Left ventricle myocardium superior (tissue), 1 donor: ENCODE measurements around the gene DOP1A. TPM values are rescaled to one million over a fixed set of nuclear protein-coding genes. Genes with fewer than 3 reads are reported as not detected.

Experiments used
- ATAC-seq: fragments of 200-7000 bp; cut with Tn5 transposase; one replicate; pipeline ENCODE4 v1.9.1; 2020; ENCODE audit warnings: mild to moderate bottlenecking, moderate library complexity
- DNase-seq: peaks from one replicate; pipeline ENCODE4 v3.0.0-alpha.2; 2020
- intact Hi-C: fragments of 100-400 bp; cut with micrococcal nuclease; formaldehyde crosslinking; loops from one replicate; pipeline ENCODE4 v1.11.0; 2022
- total RNA-seq: library from RNA; stranded (reverse); fragmentation: NEBNext Ultra II Directional; extraction: Animal tissue kit (Norgen Biotek cat#: 25700); gene quantifications from one replicate; pipeline ENCODE4 v1.2.1, GENCODE V29; 2021
- donor health status: DM: no; HTN: yes; CAD: no; lungs with severe emphysema.

DOP1A gene
- total RNA-seq, 1 donor from 2014 or later = 17.7 TPM

DNA sequence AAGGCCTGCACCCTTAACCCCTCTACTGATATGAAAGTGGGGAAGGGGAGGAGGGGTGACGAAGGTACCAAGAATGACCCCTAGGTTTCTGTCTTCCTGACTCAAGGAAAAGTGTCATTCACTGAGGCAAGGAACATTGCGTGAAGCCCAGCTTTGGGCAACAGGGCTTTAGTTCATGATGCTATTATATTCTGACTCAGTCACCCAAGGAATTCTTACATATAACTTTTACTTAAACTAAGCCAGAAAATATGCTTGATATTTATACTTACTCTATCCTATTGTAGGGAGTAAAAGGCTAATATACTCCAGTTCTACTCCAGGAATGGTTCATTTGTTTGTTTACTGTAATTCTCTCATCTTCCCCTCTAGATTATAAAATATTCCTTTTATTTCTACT, 60.5 kb downstream of the DOP1A start:
- DNase-seq = no peak
- intact Hi-C loops = no loop called here

GRCh38 chr6:83132121-83132520, 64.7 kb downstream of the DOP1A start:
- no peak for ATAC-seq
- no peak for DNase-seq
- intact Hi-C loops = no loop called here

More for the DNA sequence above, 60.5 kb downstream of the DOP1A start:
- ATAC-seq = no peak

DNA sequence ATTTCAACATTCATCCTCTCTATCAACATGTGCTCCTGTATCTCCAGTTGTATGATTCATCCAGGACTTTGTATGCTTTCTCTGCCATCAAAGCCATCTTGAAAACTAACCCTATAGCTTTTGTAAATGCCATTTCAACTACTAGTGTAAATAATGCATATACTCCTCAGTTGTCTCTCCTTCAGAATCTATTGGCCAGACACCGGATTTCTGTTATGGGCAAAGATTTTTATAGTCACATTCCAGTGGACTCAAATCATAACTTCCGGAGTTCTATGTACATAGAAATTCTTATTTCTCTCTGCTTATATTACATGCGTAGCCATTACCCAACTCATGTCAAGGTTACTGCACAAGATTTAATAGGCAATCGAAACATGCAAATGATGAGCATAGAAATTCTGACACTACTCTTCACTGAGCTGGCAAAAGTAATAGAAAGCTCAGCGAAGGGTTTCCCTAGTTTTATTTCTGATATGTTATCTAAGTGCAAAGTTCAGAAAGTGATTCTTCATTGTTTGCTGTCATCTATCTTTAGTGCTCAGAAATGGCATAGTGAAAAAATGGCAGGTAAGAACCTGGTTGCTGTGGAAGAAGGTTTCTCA, 70.7 kb downstream of the DOP1A start:
- ATAC-seq = no peak
- no peak for DNase-seq
- intact Hi-C loops = no loop called here

- DNase-seq = no peak
- ATAC-seq = no peak
- intact Hi-C loops = no loop called here
Observed at GRCh38 chr6:83138758-83139157, 71.3 kb downstream of the DOP1A start.

DNA sequence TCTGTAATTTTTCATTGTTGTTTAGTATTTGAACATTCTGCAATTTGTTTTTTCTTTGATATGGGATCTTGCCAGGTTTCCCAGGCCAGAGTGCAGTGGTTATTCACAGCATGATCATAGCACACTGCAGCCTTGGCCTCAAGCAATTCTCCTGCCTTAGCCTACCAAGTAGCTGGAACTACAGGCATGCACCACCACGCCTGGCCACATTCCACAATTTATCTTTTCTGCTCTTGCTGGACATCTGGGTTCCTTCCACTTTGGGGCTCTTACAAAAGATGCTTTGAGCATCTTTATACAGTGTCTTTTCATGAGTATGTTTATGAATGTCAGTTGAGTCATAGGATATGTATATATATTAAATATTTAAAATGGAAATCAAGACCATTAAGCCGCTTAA, 83.6 kb downstream of the DOP1A start:
- intact Hi-C loops = no loop called here
- no peak for DNase-seq

GRCh38 chr6:83152913-83153312, 85.4 kb downstream of the DOP1A start:
- no peak for ATAC-seq

More for the DNA sequence above, 83.6 kb downstream of the DOP1A start:
- no peak for ATAC-seq

DNA sequence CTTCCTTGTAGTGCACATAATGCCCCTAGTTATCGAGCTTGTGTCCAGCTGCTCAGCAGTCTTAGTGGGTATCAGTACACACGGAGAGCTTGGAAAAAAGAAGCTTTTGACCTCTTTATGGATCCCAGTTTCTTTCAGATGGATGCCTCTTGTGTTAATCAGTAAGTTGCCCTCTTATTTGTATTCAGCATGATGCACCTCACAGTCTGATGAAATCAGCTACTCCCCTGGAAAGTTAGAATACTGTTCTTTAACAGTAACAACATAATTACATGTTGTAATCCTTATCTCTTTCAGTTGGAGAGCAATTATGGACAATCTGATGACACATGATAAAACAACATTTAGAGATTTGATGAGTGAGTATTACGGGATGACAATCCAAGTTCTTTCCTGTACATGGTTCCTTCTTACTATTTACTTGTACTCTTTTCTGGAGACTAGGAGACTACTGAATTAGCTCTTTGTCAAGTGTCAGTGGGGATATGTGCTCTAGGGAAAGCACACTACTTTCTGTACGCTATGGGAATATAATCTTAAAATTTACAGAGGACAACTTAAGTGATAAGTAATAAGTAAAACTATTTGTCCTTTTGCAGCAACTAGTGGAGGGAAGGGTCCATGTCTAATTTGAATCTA, 86.5 kb downstream of the DOP1A start:
- ATAC-seq (no peak), DNase-seq (no peak)
- intact Hi-C loops = no loop called here

More at GRCh38 chr6:83152913-83153312, 85.4 kb downstream of the DOP1A start:
- intact Hi-C loops = no loop called here
- DNase-seq = no peak

GRCh38 chr6:83155794-83156193, 88.3 kb downstream of the DOP1A start:
- intact Hi-C loops = no loop called here
- ATAC-seq (peak; percentile 79), DNase-seq (no peak)

- intact Hi-C loops = no loop called here
- ATAC-seq (peak; percentile 33), DNase-seq (no peak)
Observed at GRCh38 chr6:83160167-83160566, 92.7 kb downstream of the DOP1A start.

- intact Hi-C loops = no loop called here
- DNase-seq (no peak), ATAC-seq (no peak)
Observed at GRCh38 chr6:83167726-83168278, 100.3 kb downstream of the DOP1A start.

GRCh38 chr6:83168556-83168955, 101.1 kb downstream of the DOP1A start:
- intact Hi-C loops = no loop called here
- ATAC-seq (no peak), DNase-seq (no peak)

DNA sequence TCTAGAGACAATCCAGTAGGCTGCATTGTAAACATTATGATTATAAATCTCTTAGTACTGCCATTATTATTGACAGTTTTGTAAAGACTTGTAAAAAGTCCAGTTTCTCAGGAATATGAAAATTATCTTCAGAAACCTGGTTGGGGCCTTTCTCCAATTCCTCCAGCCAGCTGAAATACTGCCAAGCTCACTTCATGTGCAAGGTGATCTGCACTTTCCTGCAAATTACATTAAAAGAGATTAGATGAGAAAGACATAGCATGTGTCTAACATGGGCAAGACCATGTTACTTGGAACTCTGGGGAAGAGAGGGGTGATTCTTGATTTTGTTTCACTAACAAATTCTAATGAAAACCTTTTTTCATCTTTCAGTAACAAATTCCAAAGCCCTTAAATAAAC, 101.6 kb downstream of the DOP1A start:
- no peak for ATAC-seq
- no peak for DNase-seq
- intact Hi-C loops = no loop called here

GRCh38 chr6:83169511-83169910, 102.0 kb downstream of the DOP1A start:
- intact Hi-C loops = no loop called here
- DNase-seq = no peak
- ATAC-seq = no peak

GRCh38 chr6:83176246-83176645, 108.8 kb downstream of the DOP1A start:
- no peak for DNase-seq
- ATAC-seq = no peak
- intact Hi-C loops = no loop called here

DNA sequence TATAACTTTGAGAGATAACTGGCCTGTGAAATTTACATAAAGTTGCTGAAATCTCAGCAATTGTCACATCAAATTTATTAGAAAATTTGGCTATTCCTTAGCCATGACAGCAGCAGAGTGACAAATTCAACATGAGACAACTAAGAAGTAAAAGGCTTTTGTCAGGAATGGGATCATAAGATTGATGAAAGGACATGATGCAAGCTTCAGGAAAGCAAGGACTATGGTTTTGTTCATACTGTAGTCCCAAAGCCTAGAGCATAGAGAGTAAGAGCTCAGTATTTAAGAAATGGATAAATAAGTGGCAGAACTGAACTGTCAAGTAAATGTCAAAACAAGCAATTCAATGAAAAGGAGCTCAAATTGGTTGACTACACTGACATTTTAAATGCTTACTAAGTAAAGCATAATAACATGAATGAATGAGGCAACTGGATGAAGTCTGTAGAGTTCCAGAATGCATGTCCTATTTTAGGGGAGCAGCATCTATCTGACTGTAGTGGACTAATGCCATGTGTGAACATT, 113.0 kb downstream of the DOP1A start:
- DNase-seq = no peak
- no peak for ATAC-seq
- intact Hi-C loops = no loop called here

DNA sequence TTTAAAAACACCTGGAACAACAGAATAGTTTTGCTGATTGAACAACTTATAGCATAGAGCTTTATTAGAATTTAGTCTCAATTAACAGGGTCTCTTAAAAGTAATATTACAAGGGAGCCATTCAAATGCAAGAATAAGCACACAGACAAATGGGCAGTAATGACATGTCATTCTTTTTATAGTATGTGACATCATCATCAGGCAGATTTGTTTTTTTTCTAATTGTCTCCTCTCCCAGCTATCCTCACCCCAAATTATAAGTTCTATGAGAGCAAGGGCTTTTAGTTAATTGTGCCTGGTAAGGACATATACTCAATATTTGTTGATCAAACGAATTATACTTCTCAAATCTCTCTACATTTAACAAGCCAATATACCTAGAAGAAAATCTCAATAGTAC, 114.6 kb downstream of the DOP1A start:
- no peak for DNase-seq
- ATAC-seq = no peak

DNA sequence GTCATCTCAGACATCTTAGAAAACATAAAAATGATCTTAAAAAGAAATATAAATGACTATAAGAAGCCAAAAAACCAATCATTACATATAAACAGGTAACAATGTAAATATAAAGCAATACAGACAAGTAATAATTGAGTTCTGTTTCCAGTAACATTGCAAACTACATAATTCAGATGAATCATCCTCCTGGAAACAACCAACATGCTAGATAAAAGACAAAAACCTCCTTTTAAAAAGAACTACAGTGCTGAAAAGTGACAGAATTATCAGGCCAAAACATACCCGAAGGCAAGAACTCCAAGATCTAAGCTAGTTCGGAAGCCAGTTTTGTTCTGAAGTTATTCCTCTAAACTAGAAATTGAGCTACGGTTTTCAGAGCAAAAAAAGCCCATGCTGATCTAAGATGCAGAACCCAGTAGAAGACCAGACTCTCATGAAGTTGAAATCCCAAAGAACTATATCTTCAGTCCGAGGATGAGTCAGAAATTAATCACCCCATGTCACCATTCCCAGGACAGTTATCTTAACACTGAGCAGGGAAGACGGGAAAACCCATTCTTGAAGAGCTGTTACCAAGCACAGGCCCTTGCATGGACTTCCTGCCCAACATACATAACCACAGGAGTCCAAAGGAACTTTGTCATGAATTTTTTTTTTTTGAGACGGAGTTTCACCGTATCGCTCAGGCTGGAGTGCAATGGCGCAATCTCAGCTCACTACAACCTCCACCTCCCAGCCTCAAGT, 115.8 kb downstream of the DOP1A start:
- ATAC-seq (peak; percentile 79), DNase-seq (no peak)
- intact Hi-C loops = no loop called here

More for the DNA sequence above, 114.6 kb downstream of the DOP1A start:
- intact Hi-C loops = no loop called here

GRCh38 chr6:83185096-83185495, 117.6 kb downstream of the DOP1A start:
- intact Hi-C loops = no loop called here

DNA sequence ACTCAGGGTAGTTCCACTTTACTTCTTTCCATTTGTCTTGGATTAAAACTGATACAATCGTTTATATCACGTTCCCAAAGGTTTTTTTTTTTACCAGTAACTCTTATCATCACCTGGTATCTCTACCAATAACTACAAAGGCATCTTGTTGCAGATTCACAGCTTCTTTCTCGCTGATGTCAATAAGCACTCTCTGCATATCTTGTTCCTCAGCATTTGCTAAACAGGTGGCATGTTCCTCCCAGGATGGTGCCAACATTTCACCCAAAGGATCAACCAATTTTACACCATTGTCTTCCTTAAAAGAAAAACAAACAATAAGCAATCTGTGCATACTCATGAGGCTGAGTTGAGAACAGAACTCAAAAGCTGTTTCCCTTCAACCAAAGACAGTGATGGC, 121.0 kb downstream of the DOP1A start:
- intact Hi-C loops = no loop called here
- DNase-seq = no peak
- no peak for ATAC-seq

More at GRCh38 chr6:83185096-83185495, 117.6 kb downstream of the DOP1A start:
- DNase-seq = no peak
- no peak for ATAC-seq

- DNase-seq = no peak
- ATAC-seq = no peak
- intact Hi-C loops = loop anchor here (10.0 kb wide), 1 partner anchor 126 kb away; the partner anchor contains the start of genes DOP1A and UBE3D
Observed at GRCh38 chr6:83190626-83191025, 123.2 kb downstream of the DOP1A start.
